Measurements from ENCODE around the gene CERCAM. TPM values are rescaled to one million over a fixed set of nuclear protein-coding genes. Genes with fewer than 3 reads are reported as not detected.

The CERCAM gene
- total and polyA plus RNA-seq, 2 of the 13 experiments (the other 11 are each of a cell fraction or from before 2014, with no cell fraction given) = 9.0 to 17.1 TPM

DNA sequence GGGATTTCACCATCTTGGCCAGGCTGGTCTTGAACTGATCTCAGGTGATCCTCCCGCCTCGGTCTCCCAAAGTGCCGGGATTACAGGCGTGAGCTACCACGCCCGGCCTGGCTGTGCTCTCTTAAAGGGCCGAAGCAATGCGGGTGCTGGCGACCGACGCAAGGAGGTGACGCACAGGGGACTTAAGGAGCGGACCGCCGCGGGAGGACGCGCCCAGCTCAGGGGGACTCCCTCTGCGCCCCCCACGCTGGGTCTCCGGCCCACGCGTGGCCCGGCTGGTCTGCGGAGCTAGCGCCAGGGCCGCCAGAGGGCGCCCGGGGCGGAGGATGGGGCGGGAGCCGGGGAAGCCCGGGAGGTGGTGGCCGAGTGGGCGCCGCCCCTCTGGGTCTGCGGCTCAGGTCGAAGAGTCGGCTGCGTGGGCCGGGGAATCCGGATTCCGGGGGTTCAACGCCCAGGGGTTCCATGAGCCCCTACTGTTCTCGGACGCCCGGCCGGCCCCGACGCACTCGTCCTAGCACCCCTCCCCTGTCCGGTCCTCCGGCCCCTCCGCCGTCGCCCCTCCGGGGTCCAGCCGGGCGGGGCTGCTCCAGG lies 502 bp upstream of the CERCAM start (continued):
- TF ChIP-seq, protein P1, sequence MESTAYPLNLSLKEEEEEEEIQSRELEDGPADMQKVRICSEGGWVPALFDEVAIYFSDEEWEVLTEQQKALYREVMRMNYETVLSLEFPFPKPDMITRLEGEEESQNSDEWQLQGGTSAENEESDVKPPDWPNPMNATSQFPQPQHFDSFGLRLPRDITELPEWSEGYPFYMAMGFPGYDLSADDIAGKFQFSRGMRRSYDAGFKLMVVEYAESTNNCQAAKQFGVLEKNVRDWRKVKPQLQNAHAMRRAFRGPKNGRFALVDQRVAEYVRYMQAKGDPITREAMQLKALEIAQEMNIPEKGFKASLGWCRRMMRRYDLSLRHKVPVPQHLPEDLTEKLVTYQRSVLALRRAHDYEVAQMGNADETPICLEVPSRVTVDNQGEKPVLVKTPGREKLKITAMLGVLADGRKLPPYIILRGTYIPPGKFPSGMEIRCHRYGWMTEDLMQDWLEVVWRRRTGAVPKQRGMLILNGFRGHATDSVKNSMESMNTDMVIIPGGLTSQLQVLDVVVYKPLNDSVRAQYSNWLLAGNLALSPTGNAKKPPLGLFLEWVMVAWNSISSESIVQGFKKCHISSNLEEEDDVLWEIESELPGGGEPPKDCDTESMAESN (CRISPR knock-in tag; conservative IDR thresholded peaks at IDR 0.05) = no peak
- TF ChIP-seq ZFP62 (CRISPR knock-in tag; IDR thresholded peaks at IDR 0.05) = no peak
- TF ChIP-seq, protein P2, sequence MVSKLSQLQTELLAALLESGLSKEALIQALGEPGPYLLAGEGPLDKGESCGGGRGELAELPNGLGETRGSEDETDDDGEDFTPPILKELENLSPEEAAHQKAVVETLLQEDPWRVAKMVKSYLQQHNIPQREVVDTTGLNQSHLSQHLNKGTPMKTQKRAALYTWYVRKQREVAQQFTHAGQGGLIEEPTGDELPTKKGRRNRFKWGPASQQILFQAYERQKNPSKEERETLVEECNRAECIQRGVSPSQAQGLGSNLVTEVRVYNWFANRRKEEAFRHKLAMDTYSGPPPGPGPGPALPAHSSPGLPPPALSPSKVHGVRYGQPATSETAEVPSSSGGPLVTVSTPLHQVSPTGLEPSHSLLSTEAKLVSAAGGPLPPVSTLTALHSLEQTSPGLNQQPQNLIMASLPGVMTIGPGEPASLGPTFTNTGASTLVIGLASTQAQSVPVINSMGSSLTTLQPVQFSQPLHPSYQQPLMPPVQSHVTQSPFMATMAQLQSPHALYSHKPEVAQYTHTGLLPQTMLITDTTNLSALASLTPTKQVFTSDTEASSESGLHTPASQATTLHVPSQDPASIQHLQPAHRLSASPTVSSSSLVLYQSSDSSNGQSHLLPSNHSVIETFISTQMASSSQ (IDR thresholded peaks at IDR 0.05; ENCODE audit: low read depth) = no peak
- TF ChIP-seq, protein P2 (CRISPR knock-in tag; IDR thresholded peaks at IDR 0.05; ENCODE audit: borderline replicate concordance) = no peak
- TF ChIP-seq NBN (conservative IDR thresholded peaks at IDR 0.05) = no peak
- TF ChIP-seq ZNF570 (CRISPR knock-in tag; IDR thresholded peaks at IDR 0.05; ENCODE audit: borderline replicate concordance) = no peak
- no peak for TF ChIP-seq NFE2 (CRISPR knock-in tag; IDR thresholded peaks at IDR 0.05)
- TF ChIP-seq DNMT3B (CRISPR knock-in tag; conservative IDR thresholded peaks at IDR 0.05) = no peak
- no peak for TF ChIP-seq SNAI1 (CRISPR knock-in tag; IDR thresholded peaks at IDR 0.05; ENCODE audit: borderline replicate concordance)
- TF ChIP-seq ZFP37 (CRISPR knock-in tag; IDR thresholded peaks at IDR 0.05; ENCODE audit: borderline replicate concordance) = 0 out of 2 replicates have a peak, but pooled peaks have one; percentile 36
- no peak for TF ChIP-seq RORA (CRISPR knock-in tag; IDR thresholded peaks at IDR 0.05)
- no peak for TF ChIP-seq SMC3 (IDR thresholded peaks at IDR 0.05; ENCODE audit: low read length)
- TF ChIP-seq ZKSCAN8 (CRISPR knock-in tag; IDR thresholded peaks at IDR 0.05; ENCODE audit: borderline replicate concordance) = no peak
- TF ChIP-seq ZNF713 (CRISPR knock-in tag; IDR thresholded peaks at IDR 0.05) = 0 out of 2 replicates have a peak, but pooled peaks have one; percentile 65
- 0 out of 2 replicates have a peak, but pooled peaks have one; percentile 9 for TF ChIP-seq POLR2G (IDR thresholded peaks at IDR 0.05; ENCODE audit: low read depth, low read length)
- TF ChIP-seq ZNF629 (CRISPR knock-in tag; conservative IDR thresholded peaks at IDR 0.05) = no peak
- TF ChIP-seq BRCA1 (CRISPR knock-in tag; IDR thresholded peaks at IDR 0.05) = no peak
- no peak; the same call in 1 of the 2 replicates for TF ChIP-seq YEATS4 (CRISPR knock-in tag; IDR thresholded peaks at IDR 0.05; ENCODE audit: borderline replicate concordance)
- no peak for TF ChIP-seq ZBTB1 (CRISPR knock-in tag; IDR thresholded peaks at IDR 0.05; ENCODE audit: borderline replicate concordance)
- 0 out of 2 replicates have a peak, but pooled peaks have one; percentile 17 for TF ChIP-seq ZMYM4 (CRISPR knock-in tag; IDR thresholded peaks at IDR 0.05)
- TF ChIP-seq, protein P3, sequence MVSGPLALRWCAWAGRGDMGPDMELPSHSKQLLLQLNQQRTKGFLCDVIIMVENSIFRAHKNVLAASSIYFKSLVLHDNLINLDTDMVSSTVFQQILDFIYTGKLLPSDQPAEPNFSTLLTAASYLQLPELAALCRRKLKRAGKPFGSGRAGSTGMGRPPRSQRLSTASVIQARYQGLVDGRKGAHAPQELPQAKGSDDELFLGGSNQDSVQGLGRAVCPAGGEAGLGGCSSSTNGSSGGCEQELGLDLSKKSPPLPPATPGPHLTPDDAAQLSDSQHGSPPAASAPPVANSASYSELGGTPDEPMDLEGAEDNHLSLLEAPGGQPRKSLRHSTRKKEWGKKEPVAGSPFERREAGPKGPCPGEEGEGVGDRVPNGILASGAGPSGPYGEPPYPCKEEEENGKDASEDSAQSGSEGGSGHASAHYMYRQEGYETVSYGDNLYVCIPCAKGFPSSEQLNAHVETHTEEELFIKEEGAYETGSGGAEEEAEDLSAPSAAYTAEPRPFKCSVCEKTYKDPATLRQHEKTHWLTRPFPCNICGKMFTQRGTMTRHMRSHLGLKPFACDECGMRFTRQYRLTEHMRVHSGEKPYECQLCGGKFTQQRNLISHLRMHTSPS (CRISPR knock-in tag; IDR thresholded peaks at IDR 0.05; ENCODE audit: low read depth) = no peak
- no peak for TF ChIP-seq EED (CRISPR knock-in tag; IDR thresholded peaks at IDR 0.05)
- no peak for TF ChIP-seq ZNF644 (CRISPR knock-in tag; IDR thresholded peaks at IDR 0.05; ENCODE audit: low read depth)
- no peak for TF ChIP-seq ZNF550 (CRISPR knock-in tag; IDR thresholded peaks at IDR 0.05; ENCODE audit: borderline replicate concordance)
- no peak for TF ChIP-seq ZNF607 (CRISPR knock-in tag; IDR thresholded peaks at IDR 0.05; ENCODE audit: borderline replicate concordance)

All from HepG2 (cell line).